22Rv1 (cell line): ENCODE measurements around the gene LONP2.

Source experiments
- CTCF ChIP-seq: fragments of 450-650 bp; IDR thresholded peaks from 2 replicates; pipeline ENCODE4 v1.5.1; 2017; ENCODE audit warnings: mild to moderate bottlenecking
- ZFX ChIP-seq: fragments of 450-650 bp; IDR thresholded peaks from 2 replicates; pipeline ENCODE4 v1.6.1; 2017; ENCODE audit warnings: antibody characterized with exemption, borderline replicate concordance

- no peak for TF ChIP-seq CTCF
- TF ChIP-seq ZFX: no peak
Measured at GRCh38 chr16:48317614-48318315, 73.7 kb downstream of the LONP2 start.
